ELR (cell line): ENCODE measurements around the gene SART1.
"Not testable (repeated sequence)": the region's sequence is repeated elsewhere in the genome, so short reads cannot be mapped to it uniquely, and the experiment has no call there.

Source experiments
- DNase-seq: peaks from one replicate; pipeline ENCODE4 v3.0.0-alpha.2; 2015; ENCODE audit warnings: low read depth

SART1 gene

DNA sequence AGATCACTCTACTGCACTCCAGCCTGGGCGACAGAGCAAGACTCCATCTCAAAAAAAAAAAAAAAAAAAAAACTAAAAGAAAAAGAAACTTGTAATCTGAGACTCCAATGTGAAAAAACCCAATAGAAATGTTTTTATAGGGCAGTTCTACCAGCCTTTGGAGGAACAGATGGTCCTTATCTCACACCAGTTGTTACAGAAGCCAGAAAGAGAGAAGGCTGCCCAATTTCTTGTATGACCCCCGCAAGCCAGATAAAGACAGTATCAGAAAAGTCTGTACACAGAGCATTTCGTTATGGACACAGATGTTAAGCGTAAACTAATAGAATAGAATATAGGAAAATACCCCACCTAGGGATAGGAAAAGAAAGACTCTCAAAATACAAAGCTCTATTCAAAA lies 27.5 kb upstream of the SART1 start:
- DNase-seq: no peak

- no peak for DNase-seq
Observed at GRCh38 chr11:65937766-65938165, 23.8 kb upstream of the SART1 start.

- no peak for DNase-seq
Observed at GRCh38 chr11:65941720-65942310, 19.7 kb upstream of the SART1 start.

DNA sequence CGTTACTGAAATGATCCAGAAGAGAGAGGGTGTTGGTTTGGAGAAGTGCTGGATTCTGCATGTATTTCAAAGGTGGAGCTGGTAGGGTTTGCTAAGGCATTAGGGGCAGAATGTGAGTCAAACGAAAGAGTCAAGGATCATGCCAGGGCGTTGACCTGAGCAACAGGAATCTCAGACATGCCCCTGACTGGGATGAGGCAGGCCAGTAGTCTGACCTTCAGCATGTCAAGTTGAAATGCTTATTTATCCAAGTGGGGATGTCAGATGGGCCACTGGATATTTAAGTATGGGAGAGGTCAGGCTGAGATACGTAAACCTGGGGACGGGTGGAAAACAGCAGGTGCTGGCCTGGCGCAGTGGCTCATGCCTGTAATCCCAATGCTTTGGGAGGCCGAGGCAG lies 19.0 kb upstream of the SART1 start:
- no peak for DNase-seq

DNA sequence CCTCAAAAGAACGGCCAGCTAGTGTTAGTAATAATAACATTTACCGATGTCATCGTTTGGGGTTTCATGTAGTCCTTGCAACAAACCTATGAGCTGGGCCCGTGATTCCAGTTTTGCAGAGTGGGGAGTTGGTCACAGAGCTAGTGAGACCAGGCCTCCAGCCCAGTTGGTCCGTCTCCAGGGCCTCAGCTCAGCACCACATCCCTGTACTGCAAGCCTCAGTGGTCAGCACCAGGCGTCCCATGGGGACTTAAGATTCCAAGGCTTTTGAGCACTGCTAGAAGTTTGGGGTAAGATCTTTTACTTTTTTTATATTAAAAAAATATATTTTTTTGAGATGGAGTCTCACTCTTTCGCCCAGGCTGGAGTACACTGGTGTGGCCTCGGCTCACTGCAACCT lies 17.3 kb upstream of the SART1 start:
- DNase-seq: no peak

- DNase-seq: no peak
Observed at GRCh38 chr11:65944767-65945166, 16.8 kb upstream of the SART1 start.

DNA sequence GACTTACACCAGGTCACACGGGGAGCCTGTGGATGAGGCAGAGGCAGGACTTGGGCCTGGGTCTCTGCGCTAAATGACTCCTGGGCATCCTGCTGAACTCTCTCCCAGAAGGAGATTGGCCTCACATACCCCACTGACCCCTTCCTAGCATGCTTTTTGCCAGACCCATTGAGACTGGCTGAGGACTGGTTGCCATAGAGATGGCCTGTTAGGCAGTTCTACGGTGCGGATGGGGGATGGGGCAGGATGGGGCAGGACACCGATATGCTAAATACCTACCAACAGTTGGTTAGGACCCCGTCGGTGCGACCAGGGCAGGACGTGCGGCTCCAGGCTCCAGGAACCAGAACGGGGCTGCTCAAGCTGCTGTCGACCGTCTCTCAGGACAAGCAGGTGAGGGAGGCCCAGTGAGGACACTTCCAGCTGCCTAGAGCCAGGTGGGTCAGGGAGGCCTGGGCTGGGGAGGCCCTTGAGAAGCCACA lies 16.1 kb upstream of the SART1 start, which contains the start of gene TSGA10IP:
TSS of gene TSGA10IP (plus strand) at position 51 of the 482 bp plus-strand sequence. CDS start at position 247, 196 bp downstream.
- no peak for DNase-seq

DNA sequence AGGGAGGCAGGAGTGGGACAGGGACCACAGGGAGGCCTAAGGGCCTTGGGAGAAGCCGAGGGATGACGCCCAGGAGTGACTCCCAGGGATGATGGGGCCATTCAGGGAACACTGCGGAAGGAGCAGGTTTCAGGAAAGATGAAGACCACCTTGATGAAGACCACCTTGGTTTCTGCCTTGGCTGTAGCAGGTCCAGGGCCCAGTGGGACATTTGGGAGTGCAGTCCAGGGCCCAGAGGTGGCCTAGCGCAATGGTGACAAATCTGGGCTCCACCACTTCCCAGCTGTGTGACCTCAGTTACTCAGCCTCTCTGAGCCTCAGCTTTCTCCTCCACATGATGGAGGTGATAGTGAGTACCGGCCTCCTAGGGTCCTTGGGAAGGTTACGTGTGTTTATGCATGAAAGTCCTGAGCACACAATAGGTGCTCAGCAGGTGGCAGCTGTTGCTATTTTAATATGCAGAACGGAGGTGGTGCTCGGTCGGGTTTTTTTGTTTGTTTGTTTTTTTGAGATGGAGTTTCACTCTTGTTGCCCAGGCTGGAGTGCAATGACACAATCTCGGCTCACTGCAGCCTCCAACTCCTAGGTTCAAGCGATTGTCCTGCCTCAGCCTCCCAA lies 15.5 kb upstream of the SART1 start:
- no peak for DNase-seq

GRCh38 chr11:65946655-65947054 lies 14.9 kb upstream of the SART1 start:
- no peak for DNase-seq

DNA sequence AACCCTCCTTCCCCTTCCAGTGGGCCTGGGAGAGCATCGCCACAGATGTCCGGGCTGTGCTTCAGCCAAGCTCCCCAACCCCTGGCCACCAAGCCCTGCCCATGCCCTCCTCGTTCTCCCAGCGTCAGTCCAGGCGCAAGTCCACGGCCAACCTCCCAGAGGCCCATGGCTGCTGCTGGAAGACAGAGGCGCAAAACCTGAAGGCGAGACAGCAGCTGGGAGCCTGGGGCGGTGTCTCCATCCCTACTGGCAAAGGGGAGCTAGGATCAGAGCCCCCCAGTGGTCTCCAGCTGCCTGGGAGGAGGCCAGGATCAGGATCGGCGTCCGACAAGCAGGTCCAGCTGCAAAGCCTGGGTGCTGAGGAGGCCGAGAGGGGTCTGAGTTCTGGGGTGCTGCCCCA lies 14.4 kb upstream of the SART1 start:
- DNase-seq: no peak

DNA sequence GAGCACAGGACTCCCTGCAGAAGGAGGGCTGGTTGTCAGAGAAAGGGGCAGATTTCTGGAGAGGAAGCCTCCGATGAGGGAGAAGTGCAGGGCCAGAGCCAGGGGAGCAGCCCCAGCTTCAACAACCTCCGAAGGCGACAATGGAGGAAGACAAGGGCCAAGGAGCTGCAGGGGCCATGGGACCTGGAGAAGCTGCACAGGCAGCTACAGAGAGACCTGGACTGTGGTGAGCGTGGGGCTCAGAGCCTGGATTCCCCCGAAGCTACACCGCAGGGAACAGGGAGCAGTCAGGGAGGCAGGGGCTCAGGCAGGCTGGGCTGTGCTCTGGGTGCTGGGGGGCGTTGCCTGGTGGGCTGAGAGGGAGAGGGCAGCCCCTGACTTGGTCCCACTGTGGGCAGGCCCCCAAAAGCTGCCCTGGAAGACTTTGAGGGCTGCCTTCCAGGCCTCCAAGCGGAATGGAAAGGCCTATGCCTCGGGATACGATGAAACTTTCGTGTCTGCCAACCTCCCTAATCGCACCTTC lies 13.9 kb upstream of the SART1 start:
- DNase-seq: no peak

- DNase-seq: not testable (repeated sequence)
Observed at GRCh38 chr11:65950711-65951110, 10.8 kb upstream of the SART1 start.

DNA sequence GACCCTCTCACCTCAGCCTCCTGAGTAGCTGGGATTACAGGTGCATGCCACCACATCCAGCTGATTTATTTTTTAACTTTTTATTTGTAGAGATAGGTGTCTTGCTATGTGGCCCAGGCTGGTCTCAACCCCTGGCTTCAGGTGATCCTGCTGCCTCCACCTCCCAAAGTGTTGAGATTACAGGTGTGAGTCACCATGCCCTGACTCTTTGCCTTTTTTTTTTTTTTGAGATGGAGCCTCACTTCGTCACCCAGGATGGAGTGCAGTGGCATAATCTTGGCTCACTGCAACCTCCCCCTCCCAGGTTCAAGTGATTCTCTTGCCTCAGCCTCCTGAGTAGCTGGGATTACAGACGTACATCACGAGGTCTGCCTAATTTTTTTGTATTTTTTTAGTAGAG lies 9.9 kb upstream of the SART1 start:
- not testable (repeated sequence) for DNase-seq

GRCh38 chr11:65952052-65952521 lies 9.4 kb upstream of the SART1 start:
- DNase-seq: no peak

GRCh38 chr11:65953471-65953870 lies 8.1 kb upstream of the SART1 start:
- no peak for DNase-seq

- DNase-seq: no peak
Observed at GRCh38 chr11:65954771-65955170, 6.8 kb upstream of the SART1 start.

DNA sequence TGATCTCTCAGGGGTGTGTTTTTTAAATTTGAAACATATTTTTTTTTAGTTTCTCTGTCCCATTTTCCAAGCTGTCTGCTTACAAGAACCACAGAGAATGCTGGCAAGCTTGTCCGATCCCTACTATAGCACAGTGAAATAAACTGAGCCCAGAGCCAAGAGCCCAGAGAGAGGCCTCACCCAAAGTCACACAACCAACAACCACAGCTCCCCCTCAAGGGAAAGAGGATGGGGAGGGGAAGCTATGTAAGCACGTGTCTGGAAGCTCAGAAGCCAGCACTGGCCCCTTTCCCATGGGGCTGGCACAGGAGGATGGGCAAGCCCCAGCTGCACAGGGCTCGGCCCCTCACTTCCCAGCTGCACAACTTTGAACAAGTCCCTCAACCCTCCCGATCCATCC lies 3.2 kb upstream of the SART1 start:
- DNase-seq: no peak

- no peak for DNase-seq
Observed at GRCh38 chr11:65958774-65959420, 2.6 kb upstream of the SART1 start.

GRCh38 chr11:65960824-65961266 lies 689 bp upstream of the SART1 start:
- no peak for DNase-seq

DNA sequence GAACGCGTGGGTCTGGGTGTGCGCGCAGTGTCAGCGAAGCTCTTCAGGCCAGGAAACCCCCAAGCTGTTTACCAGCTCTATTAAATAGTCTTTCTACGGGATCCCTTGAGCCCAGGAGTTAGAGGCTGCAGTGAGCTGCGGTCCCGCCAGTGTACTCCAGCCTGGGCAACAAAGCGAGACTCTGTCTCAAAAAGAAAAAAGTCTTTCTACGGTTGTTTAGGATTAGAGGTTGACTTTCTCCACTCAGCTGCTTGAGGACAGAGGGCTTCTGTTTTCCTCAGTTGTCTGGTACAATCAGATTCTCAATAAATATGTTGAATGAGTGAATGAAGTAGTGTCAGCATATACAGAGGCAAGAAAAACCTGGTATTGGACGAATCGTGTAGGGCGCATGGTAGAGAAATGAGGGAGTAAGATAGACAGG lies 619 bp downstream of the SART1 start:
- DNase-seq: no peak

DNA sequence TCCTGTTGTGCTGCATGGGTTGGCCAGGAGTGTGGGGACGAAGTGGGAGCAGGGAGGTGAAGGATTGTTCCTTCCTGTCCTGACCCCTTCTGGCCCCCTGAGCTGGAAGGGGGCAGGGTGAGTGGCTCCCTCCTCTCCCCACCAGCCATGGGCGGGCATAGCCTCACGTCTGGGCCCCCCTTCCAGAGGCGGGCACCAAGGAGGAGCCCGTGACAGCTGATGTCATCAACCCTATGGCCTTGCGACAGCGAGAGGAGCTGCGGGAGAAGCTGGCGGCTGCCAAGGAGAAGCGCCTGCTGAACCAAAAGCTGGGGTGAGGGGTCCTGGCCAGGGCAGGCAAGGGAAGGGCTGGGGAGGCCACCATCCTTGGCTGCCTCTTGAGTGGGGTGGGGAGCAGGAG lies 3.4 kb downstream of the SART1 start:
- no peak for DNase-seq

DNA sequence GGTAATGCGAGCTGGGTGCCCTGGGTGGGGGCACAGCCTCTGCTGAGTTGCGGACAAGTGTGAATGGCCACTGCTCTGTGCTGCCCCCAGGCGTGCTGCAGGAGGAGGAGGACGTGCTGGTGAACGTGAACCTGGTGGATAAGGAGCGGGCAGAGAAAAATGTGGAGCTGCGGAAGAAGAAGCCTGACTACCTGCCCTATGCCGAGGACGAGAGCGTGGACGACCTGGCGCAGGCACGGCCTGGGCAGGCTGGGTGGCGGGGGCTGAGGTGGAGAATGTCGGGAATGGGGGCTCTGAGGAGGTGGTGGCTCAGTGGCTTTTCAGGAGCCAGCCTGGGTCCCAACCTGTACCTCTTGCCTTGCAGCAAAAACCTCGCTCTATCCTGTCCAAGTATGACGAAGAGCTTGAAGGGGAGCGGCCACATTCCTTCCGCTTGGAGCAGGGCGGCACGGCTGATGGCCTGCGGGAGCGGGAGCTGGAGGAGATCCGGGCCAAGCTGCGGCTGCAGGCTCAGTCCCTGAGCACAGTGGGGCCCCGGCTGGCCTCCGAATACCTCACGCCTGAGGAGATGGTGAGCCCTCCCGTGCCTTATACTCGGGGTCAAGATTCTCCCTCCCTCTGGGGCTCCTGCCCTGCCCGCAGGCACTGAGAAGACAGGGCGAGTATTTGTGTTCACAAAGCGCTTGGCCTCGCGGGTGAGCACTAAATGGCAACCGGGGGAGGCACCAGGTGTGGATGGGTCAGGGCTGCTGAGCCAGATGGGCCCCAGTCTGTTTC lies 4.6 kb downstream of the SART1 start:
- no peak for DNase-seq
